ENCODE results near the gene OLFM3. TPM values are rescaled to one million over a fixed set of nuclear protein-coding genes. Genes with fewer than 3 reads are reported as not detected.

Gene OLFM3
- total and polyA plus RNA-seq, 8 donors, result 0.15 to 2.4 TPM; not detected in 6

DNA sequence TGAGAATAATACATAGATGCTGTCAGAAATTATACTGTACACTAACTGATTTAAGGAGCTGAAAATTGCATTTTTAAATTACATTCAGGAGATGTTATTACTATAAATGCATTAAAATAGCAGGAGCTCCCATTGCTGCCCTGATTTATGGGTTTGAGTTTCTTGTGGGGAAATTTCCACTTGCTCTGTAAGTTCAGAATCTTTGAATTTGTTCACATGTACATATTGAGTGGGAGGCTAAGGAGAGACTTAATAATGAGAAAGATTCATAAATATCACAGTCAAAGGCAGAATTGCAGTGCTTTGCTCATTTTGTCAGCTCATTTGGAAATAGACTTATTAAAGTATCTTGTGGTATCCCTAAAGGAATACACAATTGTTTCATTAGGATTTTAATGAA lies 170.3 kb downstream of the OLFM3 start:
- H3K36me3 ChIP-seq, result no peaks in the 10 kb centered on the region
- no peaks in the 10 kb centered on the region for H3K27me3 ChIP-seq
- TF ChIP-seq POLR2A (IDR thresholded peaks at IDR 0.05) (no peak), EP300 (IDR thresholded peaks at IDR 0.05) (no peak), POLR2AphosphoS5 (IDR thresholded peaks at IDR 0.05) (no peak)
- TF ChIP-seq, protein P1, sequence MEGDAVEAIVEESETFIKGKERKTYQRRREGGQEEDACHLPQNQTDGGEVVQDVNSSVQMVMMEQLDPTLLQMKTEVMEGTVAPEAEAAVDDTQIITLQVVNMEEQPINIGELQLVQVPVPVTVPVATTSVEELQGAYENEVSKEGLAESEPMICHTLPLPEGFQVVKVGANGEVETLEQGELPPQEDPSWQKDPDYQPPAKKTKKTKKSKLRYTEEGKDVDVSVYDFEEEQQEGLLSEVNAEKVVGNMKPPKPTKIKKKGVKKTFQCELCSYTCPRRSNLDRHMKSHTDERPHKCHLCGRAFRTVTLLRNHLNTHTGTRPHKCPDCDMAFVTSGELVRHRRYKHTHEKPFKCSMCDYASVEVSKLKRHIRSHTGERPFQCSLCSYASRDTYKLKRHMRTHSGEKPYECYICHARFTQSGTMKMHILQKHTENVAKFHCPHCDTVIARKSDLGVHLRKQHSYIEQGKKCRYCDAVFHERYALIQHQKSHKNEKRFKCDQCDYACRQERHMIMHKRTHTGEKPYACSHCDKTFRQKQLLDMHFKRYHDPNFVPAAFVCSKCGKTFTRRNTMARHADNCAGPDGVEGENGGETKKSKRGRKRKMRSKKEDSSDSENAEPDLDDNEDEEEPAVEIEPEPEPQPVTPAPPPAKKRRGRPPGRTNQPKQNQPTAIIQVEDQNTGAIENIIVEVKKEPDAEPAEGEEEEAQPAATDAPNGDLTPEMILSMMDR (IDR thresholded peaks at IDR 0.05), result no peak
- no peak overlapping the region for H3K4me3 ChIP-seq
- intact Hi-C loops (cut with DNase I; ENCODE audit: low total_unique reads), result no loop called here
- no peaks in the 10 kb centered on the region for H3K4me1 ChIP-seq
- H3K27ac ChIP-seq, result no peak overlapping the region
- H3K9me3 ChIP-seq, result no peaks in the 10 kb centered on the region
- no peak for DNase-seq

DNA sequence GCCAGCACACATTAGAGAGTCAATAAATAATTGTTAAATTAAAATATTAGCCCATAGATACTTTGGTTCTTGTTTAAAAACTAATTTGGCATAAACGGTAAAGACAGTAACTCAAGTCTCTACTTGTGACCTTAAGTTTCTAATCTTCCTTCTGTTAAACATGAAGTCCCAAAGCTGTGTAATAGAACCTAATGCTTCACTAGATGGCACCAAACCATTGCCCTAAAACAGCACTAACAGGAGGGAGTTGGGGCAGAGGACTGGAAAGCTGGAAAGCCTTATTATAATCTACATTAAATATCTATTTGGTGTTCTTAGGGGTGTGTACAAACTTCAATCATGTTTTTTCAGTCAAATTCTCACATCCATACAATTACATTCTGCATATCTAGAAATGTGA lies 176.7 kb downstream of the OLFM3 start:
- 26 to 39% (median 31%) methylated on average over 1 of the region's 1 CpG for WGBS, 5 donors
- Histone ChIP-seq H3K4me1 (no peaks in the 10 kb centered on the region), H3K27me3 (no peaks in the 10 kb centered on the region), H3K9me3 (no peaks in the 10 kb centered on the region), H3K4me3 (no peak overlapping the region), H3K36me3 (no peaks in the 10 kb centered on the region), H3K27ac (no peak overlapping the region)
- no peak for TF ChIP-seq POLR2A (IDR thresholded peaks at IDR 0.05)
- TF ChIP-seq, protein P1 (IDR thresholded peaks at IDR 0.05), result peak in 2 of 7 experiments; percentile 16 to 25
- DNase-seq, result peak in 1 of 2 donors; percentile 75
- intact Hi-C loops (cut with DNase I; ENCODE audit: low total_unique reads), result no loop called here

DNA sequence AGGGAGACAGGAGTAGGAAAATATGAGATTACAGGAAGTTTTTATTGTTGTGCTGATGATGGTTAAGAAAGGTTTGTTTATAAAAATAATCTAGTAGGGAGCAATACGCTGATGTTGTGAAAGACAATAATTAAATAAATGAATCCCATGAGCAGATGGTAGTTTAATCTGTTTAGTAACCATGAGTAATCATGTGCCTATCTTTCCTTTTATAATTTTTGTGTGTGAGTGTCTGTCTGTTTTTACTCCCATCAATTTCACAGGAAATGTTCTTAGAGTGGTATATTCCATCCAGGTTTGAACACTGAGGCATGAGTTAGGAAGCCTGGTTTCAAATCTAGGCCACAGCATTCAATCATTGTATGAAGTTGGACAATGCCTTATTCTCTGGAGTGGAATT lies 180.5 kb downstream of the OLFM3 start:
- Histone ChIP-seq H3K4me1 (no peaks in the 10 kb centered on the region), H3K9me3 (no peaks in the 10 kb centered on the region), H3K27ac (no peak overlapping the region), H3K4me3 (no peak overlapping the region), H3K36me3 (no peaks in the 10 kb centered on the region), H3K27me3 (no peaks in the 10 kb centered on the region)
- DNase-seq, result no peak
- 50 to 76% (median 68%) methylated on average over 1 of the region's 1 CpG for WGBS, 5 donors
- TF ChIP-seq POLR2AphosphoS5 (IDR thresholded peaks at IDR 0.05) (no peak), EP300 (IDR thresholded peaks at IDR 0.05) (no peak), POLR2A (IDR thresholded peaks at IDR 0.05) (no peak)
- TF ChIP-seq, protein P1 (IDR thresholded peaks at IDR 0.05), result no peak
- intact Hi-C loops (cut with DNase I; ENCODE audit: low total_unique reads), result no loop called here

DNA sequence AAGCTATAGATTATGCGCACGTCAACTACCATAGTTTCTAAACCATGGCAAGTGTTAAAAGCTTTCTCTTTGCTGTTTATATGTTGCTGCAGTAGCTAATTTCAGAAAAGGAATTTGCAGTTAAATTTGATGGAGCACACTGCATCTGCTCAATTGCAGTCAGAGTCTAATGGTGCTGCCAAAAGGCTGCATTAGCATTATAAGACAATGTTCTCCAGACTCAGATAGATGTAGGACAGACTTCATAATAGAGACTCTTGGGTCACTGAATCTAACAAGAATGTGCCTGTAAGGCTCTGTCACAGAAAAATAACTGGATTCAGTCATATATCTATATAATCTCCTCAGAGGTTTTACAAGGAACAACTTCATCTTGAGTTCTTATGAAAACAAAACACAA lies 198.3 kb downstream of the OLFM3 start:
- no peaks in the 10 kb centered on the region for H3K27me3 ChIP-seq
- WGBS, 5 donors, result 73 to 88% (median 75%) methylated on average over 2 of the region's 2 CpGs

More for the DNA sequence above, 198.3 kb downstream of the OLFM3 start:
- Histone ChIP-seq H3K4me1 (no peaks in the 10 kb centered on the region), H3K4me3 (no peak overlapping the region), H3K27ac (no peak overlapping the region), H3K36me3 (no peaks in the 10 kb centered on the region), H3K9me3 (no peaks in the 10 kb centered on the region)
- peak in 1 of 2 donors; percentile 21 for DNase-seq
- TF ChIP-seq POLR2A (IDR thresholded peaks at IDR 0.05), result no peak
- no peak for TF ChIP-seq POLR2AphosphoS5 (IDR thresholded peaks at IDR 0.05)
- TF ChIP-seq, protein P1 (IDR thresholded peaks at IDR 0.05), result no peak
- no peak for TF ChIP-seq EP300 (IDR thresholded peaks at IDR 0.05)
- intact Hi-C loops (cut with DNase I; ENCODE audit: low total_unique reads), result no loop called here

Data from stomach (tissue), 9 donors.